ENCODE data around the gene TNFAIP8. TPM values are rescaled to one million over a fixed set of nuclear protein-coding genes. Genes with fewer than 3 reads are reported as not detected.

The TNFAIP8 gene
- total and polyA plus RNA-seq, 10 of the 15 experiments (the other 5 are each of a cell fraction or from before 2014, with no cell fraction given), result 124 to 324 (median 177) TPM

- no peak for DNase-seq (ENCODE audit: low read depth, low spot score)
- POLR2A ChIA-PET, result interaction anchor here (0.7 to 1.3 kb wide), 2 partner anchors 8 to 21 kb away, joined by 3 to 4 read pairs; no protein-coding TSS in a partner anchor
- H3K27me3 ChIP-seq (replicated peaks in 1 of 2; ENCODE audit: control insufficient read depth in 2 of 2, insufficient read depth in 2 of 2, low read length in 1 of 2), result no peaks in the 10 kb centered on the region
- no peak overlapping the region for H3K4me2 ChIP-seq (ENCODE audit: control insufficient read depth, insufficient read depth)
- 97% methylated on average over 5 of the region's 5 CpGs for WGBS (ENCODE audit: insufficient coverage, insufficient replicate concordance, low lambda C conversion rate, missing lambda C conversion rate)
- H3K36me3 ChIP-seq (ENCODE audit: control insufficient read depth in 2 of 2, insufficient read depth in 2 of 2, low read length in 1 of 2), result 0 out of 4 replicates have a peak, but pooled peaks cover 0 to 2% of the 10 kb centered on the region in 2 experiments
- no peak for FAIRE-seq
- CTCF ChIA-PET, result interaction anchor here (0.6 to 12.6 kb wide), 5 partner anchors 17 to 115 kb away, joined by 3 to 413 read pairs (median 17); no protein-coding TSS in a partner anchor
- TF ChIP-seq KLF5 (IDR thresholded peaks at IDR 0.05; ENCODE audit: partially characterized antibody), result no peak
- TF ChIP-seq EZH2 (IDR thresholded peaks at IDR 0.05; ENCODE audit: borderline replicate concordance, control insufficient read depth, low read depth, low read length), result no peak
- TF ChIP-seq SKIL (IDR thresholded peaks at IDR 0.05; ENCODE audit: low read depth, poor library complexity, severe bottlenecking), result no peak
- TF ChIP-seq ATF3 (IDR thresholded peaks at IDR 0.05; ENCODE audit: borderline replicate concordance, extremely low read depth, low read depth, low read length), result no peak
- no peak for TF ChIP-seq SMARCA5 (IDR thresholded peaks at IDR 0.05)
- TF ChIP-seq NFYB (IDR thresholded peaks at IDR 0.05; ENCODE audit: insufficient read depth, low read depth, low read length), result no peak
- no peak for TF ChIP-seq TCF3 (IDR thresholded peaks at IDR 0.05; ENCODE audit: borderline replicate concordance, insufficient read depth, low read depth, low read length)
- no peak for TF ChIP-seq POU2F2 (IDR thresholded peaks at IDR 0.05; ENCODE audit: borderline replicate concordance, low read depth, low read length)
- no peak for TF ChIP-seq STAT1 (conservative IDR thresholded peaks at IDR 0.05)
- no peak for TF ChIP-seq BACH1 (IDR thresholded peaks at IDR 0.05; ENCODE audit: borderline replicate concordance)
- TF ChIP-seq CBX5 (IDR thresholded peaks at IDR 0.05; ENCODE audit: low read depth), result no peak
- TF ChIP-seq RAD21 (IDR thresholded peaks at IDR 0.05; ENCODE audit: insufficient read depth, low read depth, low read length), result no peak
- no peak for TF ChIP-seq CEBPZ (IDR thresholded peaks at IDR 0.05; ENCODE audit: low read depth, low read length)
- no peak overlapping the region for H3K9ac ChIP-seq (ENCODE audit: control insufficient read depth, insufficient read depth, low read length)
- H3K4me3 ChIP-seq, result no peak overlapping the region
- SMC1A ChIA-PET (ENCODE audit: uncharacterized antibody, unreplicated experiment), result interaction anchor here (1.7 to 19.0 kb wide), 3 partner anchors 19 to 86 kb away, joined by 5 to 393 read pairs (median 318); no protein-coding TSS in a partner anchor
- ATAC-seq, result no peak
- no peak overlapping the region for H2AFZ ChIP-seq (ENCODE audit: control insufficient read depth, low read depth, low read length)
- H3K9me3 ChIP-seq (replicated peaks; ENCODE audit: control insufficient read depth, insufficient read depth, low read length), result no peaks in the 10 kb centered on the region
- RAD21 ChIA-PET (ENCODE audit: unreplicated experiment), result interaction anchor here (1.9 to 9.5 kb wide), 3 partner anchors 38 to 89 kb away, joined by 4 to 303 read pairs (median 5); no protein-coding TSS in a partner anchor
- H4K20me1 ChIP-seq (ENCODE audit: control insufficient read depth, insufficient read depth), result no peaks in the 10 kb centered on the region
- no TSS peak for BruUV-seq (replicated peaks)
- peaks cover 86% of the 10 kb centered on the region for H3K79me2 ChIP-seq (ENCODE audit: control insufficient read depth, insufficient read depth, low read length)
- intact Hi-C loops (cut with micrococcal nuclease; ENCODE audit: unreplicated experiment) (no loop called here), in situ Hi-C loops (cut with MboI) (no loop called here)
- peaks cover 68% of the 10 kb centered on the region for H3K4me1 ChIP-seq (ENCODE audit: control insufficient read depth, insufficient read depth, low read length)
- H3K27ac ChIP-seq (ENCODE audit: control insufficient read depth, insufficient read depth), result no peak overlapping the region
Observed at GRCh38 chr5:119319401-119319800, 36.4 kb upstream of the TNFAIP8 start.

Measured in GM12878 (cell line).